HepG2 (cell line): ENCODE data around the gene LENEP. TPM values are rescaled to one million over a fixed set of nuclear protein-coding genes. Genes with fewer than 3 reads are reported as not detected.
A peak's percentile ranks its signal among the peaks of the same experiment; 100 is the strongest.

ENCODE experiments used
- CBX2 ChIP-seq, 2 experiments: fragments of 200-600 bp in 1 of 2; sonication (generic); formaldehyde crosslinking in 1 of 2; IDR thresholded peaks; 2 replicates each; pipeline versions ENCODE4 v1.7.0 to v1.8.1; 2018 to 2022; ENCODE audit warnings: low read depth in 2 of 2, low read length in 1 of 2, mild to moderate bottlenecking in 1 of 2, missing genetic modification reagents in 1 of 2
- CENPX ChIP-seq: sonication (generic); formaldehyde crosslinking; IDR thresholded peaks from 2 replicates; pipeline ENCODE4 v1.9.0; 2021; ENCODE audit warnings: mild to moderate bottlenecking, missing genetic modification reagents, moderate library complexity
- FOXJ3 ChIP-seq: sonication (generic); formaldehyde crosslinking; IDR thresholded peaks from 2 replicates; pipeline ENCODE4 v1.4.0; 2020; ENCODE audit warnings: missing genetic modification reagents, mild to moderate bottlenecking, borderline replicate concordance
- IRF2 ChIP-seq: IDR thresholded peaks from 2 replicates; pipeline ENCODE4 v1.6.1; 2018; ENCODE audit warnings: missing genetic modification reagents, missing compliant biosample characterization
- MATR3 ChIP-seq: sonication (generic); formaldehyde crosslinking; IDR thresholded peaks from 2 replicates; pipeline ENCODE4 v1.4.0; 2020; ENCODE audit warnings: missing genetic modification reagents
- RFX3 ChIP-seq: IDR thresholded peaks from 2 replicates; pipeline ENCODE4 v1.6.1; 2016; ENCODE audit warnings: missing biosample characterization, missing genetic modification reagents
- TAF15 ChIP-seq: fragments of 200-400 bp; formaldehyde crosslinking; IDR thresholded peaks from one replicate; pipeline ENCODE4 v1.6.1; 2018; ENCODE audit warnings: mild to moderate bottlenecking, low read depth, low read length; ENCODE audit not compliant: poor library complexity, severe bottlenecking
- ZEB1 ChIP-seq: IDR thresholded peaks from 2 replicates; pipeline ENCODE4 v1.6.1; 2012; ENCODE audit warnings: mild to moderate bottlenecking, low read depth, inconsistent platforms; ENCODE audit not compliant: insufficient replicate concordance
- ZNF260 ChIP-seq: sonication (generic); formaldehyde crosslinking; IDR thresholded peaks from 2 replicates; pipeline ENCODE4 v1.4.0; 2020; ENCODE audit warnings: missing genetic modification reagents, low read depth, mild to moderate bottlenecking, borderline replicate concordance
- ZNF460 ChIP-seq: sonication (generic); formaldehyde crosslinking; IDR thresholded peaks from 2 replicates; pipeline ENCODE4 v1.5.1; 2020; ENCODE audit warnings: missing genetic modification reagents, mild to moderate bottlenecking, borderline replicate concordance
- ZNF598 ChIP-seq: sonication (generic); formaldehyde crosslinking; IDR thresholded peaks from 2 replicates; pipeline ENCODE4 v1.5.1; 2020; ENCODE audit warnings: mild to moderate bottlenecking, missing genetic modification reagents, borderline replicate concordance
- ZNF660 ChIP-seq: sonication (generic); formaldehyde crosslinking; IDR thresholded peaks from 2 replicates; pipeline ENCODE4 v1.5.1; 2020; ENCODE audit warnings: mild to moderate bottlenecking, low read depth, missing genetic modification reagents, borderline replicate concordance
- ZNF780A ChIP-seq: sonication (generic); formaldehyde crosslinking; IDR thresholded peaks from 2 replicates; pipeline ENCODE4 v1.8.0; 2022; ENCODE audit warnings: mild to moderate bottlenecking, missing genetic modification reagents, moderate library complexity
- ZSCAN21 ChIP-seq: sonication (generic); formaldehyde crosslinking; IDR thresholded peaks from 2 replicates; pipeline ENCODE4 v1.8.0; 2022; ENCODE audit warnings: mild to moderate bottlenecking, missing genetic modification reagents, moderate library complexity, borderline replicate concordance
- ZSCAN25 ChIP-seq: sonication (generic); formaldehyde crosslinking; IDR thresholded peaks from 2 replicates; pipeline ENCODE4 v1.8.0; 2022; ENCODE audit warnings: mild to moderate bottlenecking, missing genetic modification reagents
- ZSCAN30 ChIP-seq: sonication (generic); formaldehyde crosslinking; IDR thresholded peaks from 2 replicates; pipeline ENCODE4 v1.5.0; 2020; ENCODE audit warnings: mild to moderate bottlenecking, missing genetic modification reagents
- polyA plus RNA-seq, 8 experiments: library from polyadenylated mRNA; depleted of rRNA in 3 of 8; stranded (reverse) in 7 of 8; unstranded in 1 of 8; fragments of >200 nt; fragmentation: Illumina TruSeq in 4 of 8; extraction: Trizol in 4 of 8; gene quantifications; 2 replicates each; pipeline versions ENCODE4 v1.2.1 to v1.2.3, GENCODE V29; 2011 to 2016; ENCODE audit warnings: low read depth in 4 of 8, missing spikeins in 1 of 8, mixed read lengths in 1 of 8; ENCODE audit not compliant: insufficient read depth in 1 of 8
- total RNA-seq, 5 experiments: library from RNA; depleted of rRNA; stranded (reverse); fragments of >200 nt; fragmentation: Illumina TruSeq; extraction: Trizol; gene quantifications; 2 replicates each; pipeline ENCODE4 v1.2.3, GENCODE V29; 2016; ENCODE audit warnings: low read depth in 1 of 5
- TF ChIP-seq, protein P1 (sequence below): sonication (generic); formaldehyde crosslinking; IDR thresholded peaks from 2 replicates; pipeline ENCODE4 v1.5.0; 2020; ENCODE audit warnings: missing genetic modification reagents
- TF ChIP-seq, protein P2 (sequence below): sonication (generic); formaldehyde crosslinking; IDR thresholded peaks from 2 replicates; pipeline ENCODE4 v1.4.0; 2020; ENCODE audit warnings: mild to moderate bottlenecking, missing genetic modification reagents
- TF ChIP-seq, protein P3 (sequence below): sonication (generic); formaldehyde crosslinking; IDR thresholded peaks from 2 replicates; pipeline ENCODE4 v1.4.0; 2020; ENCODE audit warnings: missing genetic modification reagents, mild to moderate bottlenecking, borderline replicate concordance

LENEP gene
- total and polyA plus RNA-seq, 2 of the 13 experiments (the other 11 are each of a cell fraction or from before 2014, with no cell fraction given), result 0.29 TPM; not detected in 1

DNA sequence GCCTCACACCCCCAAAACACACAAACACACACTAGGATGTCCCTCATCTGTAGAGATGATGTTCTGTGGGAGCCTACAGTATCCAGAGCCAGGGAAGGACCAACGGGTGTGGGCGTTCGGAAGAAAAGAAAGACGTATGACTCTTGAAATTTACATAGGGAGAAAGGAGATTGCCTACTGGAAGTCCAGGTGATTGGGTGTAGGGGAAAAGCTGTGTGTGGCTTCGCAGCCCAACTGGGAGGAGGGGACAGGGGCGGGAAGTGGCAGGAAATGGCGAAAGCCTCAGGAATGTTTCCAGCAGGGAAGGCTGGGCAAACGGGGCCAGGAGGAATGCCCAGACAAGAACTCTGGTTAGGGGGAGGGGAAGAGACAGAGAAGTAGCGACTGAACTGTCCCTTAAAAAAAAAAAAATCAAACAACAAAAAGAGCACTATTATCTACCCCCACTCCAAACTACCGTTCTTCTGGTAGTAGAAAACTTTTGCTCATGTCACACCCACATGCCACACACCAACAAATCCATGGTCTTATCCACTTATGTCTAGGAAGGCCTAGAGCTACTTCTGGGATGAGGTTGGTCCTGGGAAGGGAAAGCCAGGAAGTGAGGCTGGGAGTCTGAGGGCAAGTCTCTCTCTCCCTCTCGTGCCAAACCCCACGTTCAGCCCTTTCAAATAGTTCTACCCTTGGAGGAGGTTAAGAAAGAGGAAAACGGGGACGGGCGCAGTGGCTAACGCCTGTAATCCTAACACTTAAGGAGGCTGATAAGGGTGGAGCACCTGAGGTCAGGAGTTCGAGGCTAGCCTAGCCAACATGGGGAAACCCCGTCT lies 20.7 kb upstream of the LENEP start (continued):
- no peak for TF ChIP-seq ZSCAN25
- no peak for TF ChIP-seq ZNF780A
- no peak for TF ChIP-seq ZEB1
- TF ChIP-seq TAF15, result no peak
- TF ChIP-seq, protein P1, sequence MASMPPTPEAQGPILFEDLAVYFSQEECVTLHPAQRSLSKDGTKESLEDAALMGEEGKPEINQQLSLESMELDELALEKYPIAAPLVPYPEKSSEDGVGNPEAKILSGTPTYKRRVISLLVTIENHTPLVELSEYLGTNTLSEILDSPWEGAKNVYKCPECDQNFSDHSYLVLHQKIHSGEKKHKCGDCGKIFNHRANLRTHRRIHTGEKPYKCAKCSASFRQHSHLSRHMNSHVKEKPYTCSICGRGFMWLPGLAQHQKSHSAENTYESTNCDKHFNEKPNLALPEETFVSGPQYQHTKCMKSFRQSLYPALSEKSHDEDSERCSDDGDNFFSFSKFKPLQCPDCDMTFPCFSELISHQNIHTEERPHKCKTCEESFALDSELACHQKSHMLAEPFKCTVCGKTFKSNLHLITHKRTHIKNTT (CRISPR knock-in tag), result no peak
- TF ChIP-seq CBX2 (IDR thresholded peaks at IDR 0.05; ENCODE audit: low read depth, low read length), result no peak
- TF ChIP-seq CBX2 (CRISPR knock-in tag; IDR thresholded peaks at IDR 0.05; ENCODE audit: low read depth), result no peak
- no peak for TF ChIP-seq MATR3 (CRISPR knock-in tag)
- TF ChIP-seq RFX3 (CRISPR knock-in tag), result no peak
- TF ChIP-seq, protein P2, sequence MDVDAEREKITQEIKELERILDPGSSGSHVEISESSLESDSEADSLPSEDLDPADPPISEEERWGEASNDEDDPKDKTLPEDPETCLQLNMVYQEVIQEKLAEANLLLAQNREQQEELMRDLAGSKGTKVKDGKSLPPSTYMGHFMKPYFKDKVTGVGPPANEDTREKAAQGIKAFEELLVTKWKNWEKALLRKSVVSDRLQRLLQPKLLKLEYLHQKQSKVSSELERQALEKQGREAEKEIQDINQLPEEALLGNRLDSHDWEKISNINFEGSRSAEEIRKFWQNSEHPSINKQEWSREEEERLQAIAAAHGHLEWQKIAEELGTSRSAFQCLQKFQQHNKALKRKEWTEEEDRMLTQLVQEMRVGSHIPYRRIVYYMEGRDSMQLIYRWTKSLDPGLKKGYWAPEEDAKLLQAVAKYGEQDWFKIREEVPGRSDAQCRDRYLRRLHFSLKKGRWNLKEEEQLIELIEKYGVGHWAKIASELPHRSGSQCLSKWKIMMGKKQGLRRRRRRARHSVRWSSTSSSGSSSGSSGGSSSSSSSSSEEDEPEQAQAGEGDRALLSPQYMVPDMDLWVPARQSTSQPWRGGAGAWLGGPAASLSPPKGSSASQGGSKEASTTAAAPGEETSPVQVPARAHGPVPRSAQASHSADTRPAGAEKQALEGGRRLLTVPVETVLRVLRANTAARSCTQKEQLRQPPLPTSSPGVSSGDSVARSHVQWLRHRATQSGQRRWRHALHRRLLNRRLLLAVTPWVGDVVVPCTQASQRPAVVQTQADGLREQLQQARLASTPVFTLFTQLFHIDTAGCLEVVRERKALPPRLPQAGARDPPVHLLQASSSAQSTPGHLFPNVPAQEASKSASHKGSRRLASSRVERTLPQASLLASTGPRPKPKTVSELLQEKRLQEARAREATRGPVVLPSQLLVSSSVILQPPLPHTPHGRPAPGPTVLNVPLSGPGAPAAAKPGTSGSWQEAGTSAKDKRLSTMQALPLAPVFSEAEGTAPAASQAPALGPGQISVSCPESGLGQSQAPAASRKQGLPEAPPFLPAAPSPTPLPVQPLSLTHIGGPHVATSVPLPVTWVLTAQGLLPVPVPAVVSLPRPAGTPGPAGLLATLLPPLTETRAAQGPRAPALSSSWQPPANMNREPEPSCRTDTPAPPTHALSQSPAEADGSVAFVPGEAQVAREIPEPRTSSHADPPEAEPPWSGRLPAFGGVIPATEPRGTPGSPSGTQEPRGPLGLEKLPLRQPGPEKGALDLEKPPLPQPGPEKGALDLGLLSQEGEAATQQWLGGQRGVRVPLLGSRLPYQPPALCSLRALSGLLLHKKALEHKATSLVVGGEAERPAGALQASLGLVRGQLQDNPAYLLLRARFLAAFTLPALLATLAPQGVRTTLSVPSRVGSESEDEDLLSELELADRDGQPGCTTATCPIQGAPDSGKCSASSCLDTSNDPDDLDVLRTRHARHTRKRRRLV, result no peak
- no peak for TF ChIP-seq ZNF460 (CRISPR knock-in tag)
- TF ChIP-seq ZNF660 (CRISPR knock-in tag), result no peak
- 0 out of 2 replicates have a peak, but pooled peaks have one; percentile 19 for TF ChIP-seq ZSCAN21
- peak; percentile 38; the same call in 1 of the 2 replicates for TF ChIP-seq ZNF598 (CRISPR knock-in tag)
- TF ChIP-seq ZNF260, result no peak
- TF ChIP-seq ZSCAN30, result no peak
- TF ChIP-seq, protein P3, sequence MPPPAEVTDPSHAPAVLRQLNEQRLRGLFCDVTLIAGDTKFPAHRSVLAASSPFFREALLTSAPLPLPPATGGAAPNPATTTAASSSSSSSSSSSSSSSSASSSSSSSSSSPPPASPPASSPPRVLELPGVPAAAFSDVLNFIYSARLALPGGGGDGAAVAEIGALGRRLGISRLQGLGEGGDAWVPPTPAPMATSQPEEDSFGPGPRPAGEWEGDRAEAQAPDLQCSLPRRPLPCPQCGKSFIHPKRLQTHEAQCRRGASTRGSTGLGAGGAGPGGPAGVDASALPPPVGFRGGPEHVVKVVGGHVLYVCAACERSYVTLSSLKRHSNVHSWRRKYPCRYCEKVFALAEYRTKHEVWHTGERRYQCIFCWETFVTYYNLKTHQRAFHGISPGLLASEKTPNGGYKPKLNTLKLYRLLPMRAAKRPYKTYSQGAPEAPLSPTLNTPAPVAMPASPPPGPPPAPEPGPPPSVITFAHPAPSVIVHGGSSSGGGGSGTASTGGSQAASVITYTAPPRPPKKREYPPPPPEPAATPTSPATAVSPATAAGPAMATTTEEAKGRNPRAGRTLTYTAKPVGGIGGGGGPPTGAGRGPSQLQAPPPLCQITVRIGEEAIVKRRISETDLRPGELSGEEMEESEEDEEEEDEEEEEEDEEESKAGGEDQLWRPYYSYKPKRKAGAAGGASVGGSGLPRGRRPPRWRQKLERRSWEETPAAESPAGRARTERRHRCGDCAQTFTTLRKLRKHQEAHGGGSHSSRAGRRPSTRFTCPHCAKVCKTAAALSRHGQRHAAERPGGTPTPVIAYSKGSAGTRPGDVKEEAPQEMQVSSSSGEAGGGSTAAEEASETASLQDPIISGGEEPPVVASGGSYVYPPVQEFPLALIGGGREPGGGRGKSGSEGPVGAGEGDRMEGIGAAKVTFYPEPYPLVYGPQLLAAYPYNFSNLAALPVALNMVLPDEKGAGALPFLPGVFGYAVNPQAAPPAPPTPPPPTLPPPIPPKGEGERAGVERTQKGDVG (CRISPR knock-in tag), result no peak
- TF ChIP-seq CENPX, result no peak
- TF ChIP-seq IRF2 (CRISPR knock-in tag), result peak; percentile 86
- TF ChIP-seq FOXJ3 (CRISPR knock-in tag), result 0 out of 2 replicates have a peak, but pooled peaks have one; percentile 16
